Thyroid gland (tissue), 4 donors: ENCODE measurements around the gene ARL10. TPM values are rescaled to one million over a fixed set of nuclear protein-coding genes. Genes with fewer than 3 reads are reported as not detected.

Source experiments
- DNase-seq, 2 donors: peaks; one replicate each; pipeline ENCODE4 v3.0.0-alpha.2; 2019
- H3K27ac ChIP-seq, 3 donors: fragments of 200-600 bp; sonication (generic); 1 replicate in 2 of 3; 2 replicates in 1 of 3; pipeline ENCODE4 v1.5.1; 2016 to 2019; ENCODE audit warnings: mild to moderate bottlenecking in 1 of 3, moderate library complexity in 1 of 3
- H3K27me3 ChIP-seq: fragments of 200-600 bp; sonication (generic); one replicate; pipeline ENCODE4 v1.5.1; 2019
- H3K36me3 ChIP-seq, 2 donors: fragments of 200-600 bp; sonication (generic); one replicate each; pipeline ENCODE4 v1.5.1; 2016 to 2019
- H3K4me1 ChIP-seq, 2 donors: fragments of 200-600 bp; sonication (generic); one replicate each; pipeline ENCODE4 v1.5.1; 2017 to 2019
- H3K4me3 ChIP-seq, 3 donors: fragments of 200-600 bp; sonication (generic); replicated peaks in 1 of 3; 1 replicate in 2 of 3; 2 replicates in 1 of 3; pipeline ENCODE4 v1.5.1; 2016; ENCODE audit warnings: mild to moderate bottlenecking in 1 of 3
- H3K9me3 ChIP-seq: fragments of 200-600 bp; sonication (generic); one replicate; pipeline ENCODE4 v1.5.1; 2017
- CTCF ChIP-seq, 6 experiments: fragments of 200-600 bp in 3 of 6; fragments of 450-650 bp in 3 of 6; sonication (generic) in 3 of 6; IDR thresholded peaks; one replicate each; pipeline ENCODE4 v1.5.1; 2016 to 2019; ENCODE audit warnings: antibody characterized with exemption in 6 of 6, mild to moderate bottlenecking in 2 of 6, inconsistent platforms in 1 of 6, moderate library complexity in 1 of 6
- POLR2A ChIP-seq, 2 donors: fragments of 450-650 bp; IDR thresholded peaks; one replicate each; pipeline ENCODE4 v1.6.1; 2017; ENCODE audit warnings: antibody characterized with exemption in 2 of 2, mild to moderate bottlenecking in 2 of 2, moderate library complexity in 1 of 2
- WGBS, 2 donors: methylation state at CpG; one replicate each; pipeline ENCODE4 v1.1.5; 2017; 5-methylcytosine and 5-hydroxymethylcytosine counted together
- intact Hi-C: fragments of 100-400 bp; cut with DNase I; formaldehyde crosslinking; loops from one replicate; pipeline ENCODE4 v1.15.1; 2023
- total RNA-seq, 4 donors: library from RNA; depleted of rRNA; stranded (reverse); fragments of >200 nt; gene quantifications; one replicate each; pipeline ENCODE4 v1.2.3, GENCODE V29; 2016

The ARL10 gene
- total RNA-seq, 4 donors from 2014 or later, result 2.1 to 11.0 (median 2.8) TPM

GRCh38 chr5:176361437-176362232 is 3.7 kb upstream of the ARL10 start, which contains the start of gene KIAA1191:
TSS of gene KIAA1191 (minus strand) at chr5:176361764. CDS start at chr5:176359508, 2,256 bp downstream.
- WGBS, 2 donors, result 3 to 4% methylated on average over 21 to 24 of the region's 56 CpGs
- H3K27ac ChIP-seq, result peak within 1 kb of the TSS in 2 of 3 donors; percentile 25 to 69
- peak within 1 kb of the TSS; percentile 57 to 99 (median 97) for H3K4me3 ChIP-seq
- no peaks in the 10 kb centered on the region for H3K27me3 ChIP-seq
- intact Hi-C loops, result no loop called here
- peak; percentile 6 to 98 for TF ChIP-seq POLR2A (IDR thresholded peaks at IDR 0.05)
- peak in 4 of 6 experiments; percentile 11 to 49 (median 18) for TF ChIP-seq CTCF (IDR thresholded peaks at IDR 0.05)
- peaks cover 14 to 23% of the 10 kb centered on the region in 2 donors for H3K4me1 ChIP-seq
- H3K36me3 ChIP-seq, result peaks cover 0 to 3% of the 10 kb centered on the region in 2 donors
- DNase-seq, result peak; percentile 94
- H3K9me3 ChIP-seq, result no peaks in the 10 kb centered on the region

GRCh38 chr5:176362233-176362490 is 3.1 kb upstream of the ARL10 start:
- intact Hi-C loops, result no loop called here
- DNase-seq, result no peak
- Histone ChIP-seq H3K4me3 (peak overlapping the region in 1 of 3 donors; percentile 97), H3K27ac (no peak overlapping the region), H3K27me3 (no peaks in the 10 kb centered on the region), H3K9me3 (no peaks in the 10 kb centered on the region), H3K36me3 (peaks cover 0 to 3% of the 10 kb centered on the region in 2 donors), H3K4me1 (peaks cover 14 to 23% of the 10 kb centered on the region in 2 donors)
- TF ChIP-seq POLR2A (IDR thresholded peaks at IDR 0.05) (no peak), CTCF (IDR thresholded peaks at IDR 0.05) (no peak)
- WGBS, 2 donors, result 75 to 77% methylated on average over 8 of the region's 8 CpGs

GRCh38 chr5:176364765-176365350 is 429 bp upstream of the ARL10 start:
- Histone ChIP-seq H3K36me3 (peaks cover 0 to 2% of the 10 kb centered on the region in 2 donors), H3K4me1 (peaks cover 14 to 19% of the 10 kb centered on the region in 2 donors), H3K27me3 (no peaks in the 10 kb centered on the region), H3K27ac (peak overlapping the region in 1 of 3 donors; percentile 17), H3K9me3 (no peaks in the 10 kb centered on the region), H3K4me3 (peak overlapping the region; percentile 47 to 67 (median 59))
- TF ChIP-seq CTCF (IDR thresholded peaks at IDR 0.05), result no peak
- no peak for TF ChIP-seq POLR2A (IDR thresholded peaks at IDR 0.05)
- peak in 1 of 2 donors; percentile 5 for DNase-seq
- intact Hi-C loops, result no loop called here
- 28 to 48% methylated on average over 17 to 18 of the region's 28 CpGs for WGBS, 2 donors

GRCh38 chr5:176366232-176366894 is 1.1 kb downstream of the ARL10 start:
- peaks cover 3 to 10% of the 10 kb centered on the region in 2 donors for H3K4me1 ChIP-seq
- H3K4me3 ChIP-seq, result peak overlapping the region; percentile 47 to 67 (median 59)
- WGBS, 2 donors, result 61 to 73% methylated on average over 24 to 31 of the region's 38 CpGs
- H3K36me3 ChIP-seq, result peaks cover 0 to 2% of the 10 kb centered on the region in 2 donors
- H3K9me3 ChIP-seq, result no peaks in the 10 kb centered on the region
- intact Hi-C loops, result no loop called here
- DNase-seq, result no peak
- no peaks in the 10 kb centered on the region for H3K27me3 ChIP-seq
- TF ChIP-seq CTCF (IDR thresholded peaks at IDR 0.05) (no peak), POLR2A (IDR thresholded peaks at IDR 0.05) (no peak)
- no peak overlapping the region for H3K27ac ChIP-seq
